Liver (tissue), 9 donors: Measurements from ENCODE around the gene PTPRC. TPM values are rescaled to one million over a fixed set of nuclear protein-coding genes. Genes with fewer than 3 reads are reported as not detected.

Experiments
- DNase-seq: peaks from one replicate; pipeline ENCODE4 v3.0.0-alpha.2; 2017; ENCODE audit warnings: low spot score
- H3K27ac ChIP-seq, 2 donors: one replicate each; pipeline ENCODE4 v1.7.0; 2013; ENCODE audit warnings: inconsistent platforms in 2 of 2, low read length in 2 of 2, control low read depth in 1 of 2, low read depth in 1 of 2, mild to moderate bottlenecking in 1 of 2
- H3K27me3 ChIP-seq, 4 donors: one replicate each; pipeline versions ENCODE4 v1.6.1 to v1.7.0; 2013; ENCODE audit warnings: low read length in 3 of 4, inconsistent platforms in 1 of 4, mild to moderate bottlenecking in 1 of 4, moderate library complexity in 1 of 4; ENCODE audit not compliant: control insufficient read depth in 4 of 4, insufficient read depth in 4 of 4
- H3K36me3 ChIP-seq, 4 donors: one replicate each; pipeline versions ENCODE4 v1.6.1 to v1.7.0; 2013; ENCODE audit warnings: low read length in 3 of 4, mild to moderate bottlenecking in 3 of 4, low read depth in 1 of 4, moderate library complexity in 1 of 4; ENCODE audit not compliant: control insufficient read depth in 4 of 4, insufficient read depth in 3 of 4
- H3K4me1 ChIP-seq, 4 donors: one replicate each; pipeline versions ENCODE4 v1.6.1 to v1.7.0; 2013; ENCODE audit warnings: low read length in 3 of 4, mild to moderate bottlenecking in 3 of 4, moderate library complexity in 1 of 4; ENCODE audit not compliant: control insufficient read depth in 4 of 4, insufficient read depth in 4 of 4
- H3K4me3 ChIP-seq, 3 donors: one replicate each; pipeline versions ENCODE4 v1.6.1 to v1.7.0; 2013; ENCODE audit warnings: low read length in 3 of 3, control low read depth in 1 of 3, low read depth in 1 of 3, mild to moderate bottlenecking in 1 of 3
- H3K9ac ChIP-seq, 2 donors: one replicate each; pipeline ENCODE4 v1.7.0; 2013; ENCODE audit warnings: low read length in 2 of 2, mild to moderate bottlenecking in 2 of 2, moderate library complexity in 2 of 2, control low read depth in 1 of 2, low read depth in 1 of 2
- H3K9me3 ChIP-seq, 4 donors: one replicate each; pipeline versions ENCODE4 v1.6.1 to v1.7.0; 2013; ENCODE audit warnings: low read length in 3 of 4; ENCODE audit not compliant: control insufficient read depth in 4 of 4
- ATF3 ChIP-seq: IDR thresholded peaks from 2 replicates; pipeline ENCODE4 v1.6.1; 2016; ENCODE audit warnings: antibody characterized with exemption
- EGR1 ChIP-seq, 2 donors: IDR thresholded peaks; 2 replicates each; pipeline ENCODE4 v1.6.1; 2016 to 2018; ENCODE audit warnings: antibody characterized with exemption in 2 of 2, low read depth in 2 of 2
- FOXA1 ChIP-seq: IDR thresholded peaks from 2 replicates; pipeline ENCODE4 v1.6.1; 2016; ENCODE audit warnings: antibody characterized with exemption
- FOXA2 ChIP-seq: IDR thresholded peaks from 2 replicates; pipeline ENCODE4 v1.6.1; 2016; ENCODE audit warnings: antibody characterized with exemption
- GABPA ChIP-seq, 2 donors: IDR thresholded peaks in 1 of 2; conservative IDR thresholded peaks in 1 of 2; 2 replicates each; pipeline ENCODE4 v1.6.1; 2016; ENCODE audit warnings: antibody characterized with exemption in 2 of 2, mild to moderate bottlenecking in 1 of 2, moderate library complexity in 1 of 2
- HNF4A ChIP-seq, 2 donors: conservative IDR thresholded peaks; 2 replicates each; pipeline ENCODE4 v1.6.1; 2016; ENCODE audit warnings: antibody characterized with exemption in 2 of 2, mild to moderate bottlenecking in 2 of 2
- HNF4G ChIP-seq: IDR thresholded peaks from 2 replicates; pipeline ENCODE4 v1.6.1; 2016; ENCODE audit warnings: antibody characterized with exemption
- JUND ChIP-seq, 2 donors: IDR thresholded peaks; 2 replicates each; pipeline ENCODE4 v1.6.1; 2016; ENCODE audit warnings: antibody characterized with exemption in 2 of 2
- MAX ChIP-seq: IDR thresholded peaks from 2 replicates; pipeline ENCODE4 v1.6.1; 2016; ENCODE audit warnings: antibody characterized with exemption
- NR2F2 ChIP-seq: IDR thresholded peaks from 2 replicates; pipeline ENCODE4 v1.6.1; 2016; ENCODE audit warnings: antibody characterized with exemption
- RAD21 ChIP-seq, 2 donors: IDR thresholded peaks; 2 replicates each; pipeline ENCODE4 v1.6.1; 2016; ENCODE audit warnings: antibody characterized with exemption in 2 of 2, mild to moderate bottlenecking in 2 of 2
- RXRA ChIP-seq, 2 donors: IDR thresholded peaks; 2 replicates each; pipeline ENCODE4 v1.6.1; 2017 to 2018; ENCODE audit warnings: antibody characterized with exemption in 2 of 2, mild to moderate bottlenecking in 1 of 2
- SP1 ChIP-seq: IDR thresholded peaks from 2 replicates; pipeline ENCODE4 v1.6.1; 2018; ENCODE audit warnings: antibody characterized with exemption, mild to moderate bottlenecking
- TAF1 ChIP-seq: conservative IDR thresholded peaks from 2 replicates; pipeline ENCODE4 v1.6.1; 2016; ENCODE audit warnings: antibody characterized with exemption, mild to moderate bottlenecking
- YY1 ChIP-seq: IDR thresholded peaks from 2 replicates; pipeline ENCODE4 v1.6.1; 2016; ENCODE audit warnings: antibody characterized with exemption, mild to moderate bottlenecking
- ZBTB33 ChIP-seq: IDR thresholded peaks from 2 replicates; pipeline ENCODE4 v1.6.1; 2016; ENCODE audit warnings: antibody characterized with exemption
- WGBS: extraction: QIAGEN DNeasy Blood & Tissue Kit; methylation state at CpG from one replicate; pipeline ENCODE4 v1.1.7; 2013; 5-methylcytosine and 5-hydroxymethylcytosine counted together
- polyA plus RNA-seq, 2 donors: library from polyadenylated mRNA; stranded (reverse) in 1 of 2; unstranded in 1 of 2; fragments of 200-250 nt in 1 of 2; fragments of >200 nt in 1 of 2; fragmentation: Nextera tagmentation in 1 of 2; extraction: Ambion mirVana in 1 of 2; gene quantifications; one replicate each; pipeline versions ENCODE4 v1.2.1 to v1.2.3, GENCODE V29; 2013 to 2015
- total RNA-seq, 2 donors: library from RNA; depleted of rRNA; stranded (reverse); fragments of >200 nt; gene quantifications; one replicate each; pipeline ENCODE4 v1.2.3, GENCODE V29; 2014
- TF ChIP-seq, protein P1 (sequence below): fragments of 150-350 bp; IDR thresholded peaks from 2 replicates; pipeline ENCODE4 v1.5.1; 2017; ENCODE audit warnings: improper control_type of control experiment, low read depth, low read length; ENCODE audit not compliant: missing input control
- TF ChIP-seq, protein P2 (sequence below): IDR thresholded peaks from 2 replicates; pipeline ENCODE4 v1.6.1; 2016; ENCODE audit warnings: antibody characterized with exemption, mild to moderate bottlenecking
- donor health status: healthy.
- donor health status: healthy.
- donor health status: healthy.
- donor health status: healthy.
- donor health status: healthy.

PTPRC gene
- total and polyA plus RNA-seq, 4 donors = 5.8 to 34.1 (median 16.2) TPM

DNA sequence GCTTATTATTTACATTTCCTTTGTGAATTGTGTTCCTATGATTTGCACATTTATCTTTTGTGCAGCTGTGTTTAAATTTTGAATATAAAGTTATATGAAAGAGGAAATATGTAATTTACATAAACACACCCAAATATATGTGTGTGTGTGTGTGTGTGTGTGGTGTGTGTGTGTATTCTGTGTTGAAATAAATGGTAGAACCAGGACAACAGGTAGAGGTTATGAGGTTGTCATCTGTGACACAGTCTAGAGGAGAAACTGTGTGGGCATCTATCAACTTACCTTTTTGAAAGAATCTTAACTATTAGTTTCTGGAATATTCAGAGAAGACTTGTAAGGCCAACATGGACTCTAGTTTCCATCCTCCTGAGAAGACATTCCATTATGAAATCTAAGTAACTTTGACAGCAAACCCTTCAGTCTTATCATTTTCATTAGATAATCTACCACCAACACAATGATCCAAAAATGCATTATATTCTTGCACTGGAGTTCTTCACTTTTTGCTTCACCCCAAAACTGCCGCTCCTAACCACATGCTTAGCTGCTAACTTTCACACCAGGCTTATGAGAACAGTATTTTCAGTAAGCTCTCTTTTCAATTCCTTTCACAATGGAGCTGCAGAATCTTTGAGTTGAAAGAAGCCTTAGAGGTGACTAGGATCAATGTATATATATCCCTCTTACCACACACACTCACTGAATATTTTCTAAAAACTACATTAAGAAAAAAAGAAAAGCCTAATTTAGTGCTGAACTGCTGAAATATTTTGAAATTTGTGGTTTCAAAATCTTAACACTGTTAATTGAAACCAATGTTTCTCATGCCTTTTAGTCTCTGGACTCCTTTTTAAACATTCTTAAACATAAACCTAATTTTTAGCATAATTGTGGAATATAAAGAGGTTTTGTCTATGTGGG is 21.8 kb downstream of the PTPRC start:
- H3K4me3 ChIP-seq = no peak overlapping the region
- H3K9me3 ChIP-seq = no peaks in the 10 kb centered on the region
- H3K9ac ChIP-seq = peak overlapping the region in 1 of 2 donors; percentile 39
- H3K4me1 ChIP-seq = no peaks in the 10 kb centered on the region
- TF ChIP-seq ATF3 (no peak), NR2F2 (no peak), RAD21 (IDR thresholded peaks at IDR 0.05) (no peak), GABPA (IDR thresholded peaks at IDR 0.05 in 1 of 2, conservative IDR thresholded peaks at IDR 0.05 in 1 of 2) (no peak), EGR1 (IDR thresholded peaks at IDR 0.05; ENCODE audit: low read depth in 2 of 2) (no peak), HNF4G (no peak), SP1 (no peak), ZBTB33 (no peak), HNF4A (conservative IDR thresholded peaks at IDR 0.05) (no peak), TAF1 (no peak), YY1 (no peak), FOXA2 (no peak), RXRA (IDR thresholded peaks at IDR 0.05) (no peak), MAX (no peak), JUND (IDR thresholded peaks at IDR 0.05) (no peak), FOXA1 (no peak)
- TF ChIP-seq, protein P1, sequence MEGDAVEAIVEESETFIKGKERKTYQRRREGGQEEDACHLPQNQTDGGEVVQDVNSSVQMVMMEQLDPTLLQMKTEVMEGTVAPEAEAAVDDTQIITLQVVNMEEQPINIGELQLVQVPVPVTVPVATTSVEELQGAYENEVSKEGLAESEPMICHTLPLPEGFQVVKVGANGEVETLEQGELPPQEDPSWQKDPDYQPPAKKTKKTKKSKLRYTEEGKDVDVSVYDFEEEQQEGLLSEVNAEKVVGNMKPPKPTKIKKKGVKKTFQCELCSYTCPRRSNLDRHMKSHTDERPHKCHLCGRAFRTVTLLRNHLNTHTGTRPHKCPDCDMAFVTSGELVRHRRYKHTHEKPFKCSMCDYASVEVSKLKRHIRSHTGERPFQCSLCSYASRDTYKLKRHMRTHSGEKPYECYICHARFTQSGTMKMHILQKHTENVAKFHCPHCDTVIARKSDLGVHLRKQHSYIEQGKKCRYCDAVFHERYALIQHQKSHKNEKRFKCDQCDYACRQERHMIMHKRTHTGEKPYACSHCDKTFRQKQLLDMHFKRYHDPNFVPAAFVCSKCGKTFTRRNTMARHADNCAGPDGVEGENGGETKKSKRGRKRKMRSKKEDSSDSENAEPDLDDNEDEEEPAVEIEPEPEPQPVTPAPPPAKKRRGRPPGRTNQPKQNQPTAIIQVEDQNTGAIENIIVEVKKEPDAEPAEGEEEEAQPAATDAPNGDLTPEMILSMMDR = no peak
- TF ChIP-seq, protein P2, sequence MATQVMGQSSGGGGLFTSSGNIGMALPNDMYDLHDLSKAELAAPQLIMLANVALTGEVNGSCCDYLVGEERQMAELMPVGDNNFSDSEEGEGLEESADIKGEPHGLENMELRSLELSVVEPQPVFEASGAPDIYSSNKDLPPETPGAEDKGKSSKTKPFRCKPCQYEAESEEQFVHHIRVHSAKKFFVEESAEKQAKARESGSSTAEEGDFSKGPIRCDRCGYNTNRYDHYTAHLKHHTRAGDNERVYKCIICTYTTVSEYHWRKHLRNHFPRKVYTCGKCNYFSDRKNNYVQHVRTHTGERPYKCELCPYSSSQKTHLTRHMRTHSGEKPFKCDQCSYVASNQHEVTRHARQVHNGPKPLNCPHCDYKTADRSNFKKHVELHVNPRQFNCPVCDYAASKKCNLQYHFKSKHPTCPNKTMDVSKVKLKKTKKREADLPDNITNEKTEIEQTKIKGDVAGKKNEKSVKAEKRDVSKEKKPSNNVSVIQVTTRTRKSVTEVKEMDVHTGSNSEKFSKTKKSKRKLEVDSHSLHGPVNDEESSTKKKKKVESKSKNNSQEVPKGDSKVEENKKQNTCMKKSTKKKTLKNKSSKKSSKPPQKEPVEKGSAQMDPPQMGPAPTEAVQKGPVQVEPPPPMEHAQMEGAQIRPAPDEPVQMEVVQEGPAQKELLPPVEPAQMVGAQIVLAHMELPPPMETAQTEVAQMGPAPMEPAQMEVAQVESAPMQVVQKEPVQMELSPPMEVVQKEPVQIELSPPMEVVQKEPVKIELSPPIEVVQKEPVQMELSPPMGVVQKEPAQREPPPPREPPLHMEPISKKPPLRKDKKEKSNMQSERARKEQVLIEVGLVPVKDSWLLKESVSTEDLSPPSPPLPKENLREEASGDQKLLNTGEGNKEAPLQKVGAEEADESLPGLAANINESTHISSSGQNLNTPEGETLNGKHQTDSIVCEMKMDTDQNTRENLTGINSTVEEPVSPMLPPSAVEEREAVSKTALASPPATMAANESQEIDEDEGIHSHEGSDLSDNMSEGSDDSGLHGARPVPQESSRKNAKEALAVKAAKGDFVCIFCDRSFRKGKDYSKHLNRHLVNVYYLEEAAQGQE = no peak
- H3K27me3 ChIP-seq = no peaks in the 10 kb centered on the region
- WGBS = 87% methylated on average over 1 of the region's 1 CpG
- peak overlapping the region in 1 of 2 donors; percentile 28 for H3K27ac ChIP-seq
- H3K36me3 ChIP-seq = no peaks in the 10 kb centered on the region
- DNase-seq = no peak
